G401.6 (cell line): ENCODE measurements around the gene DHRS12.

ENCODE experiments used
- FAIRE-seq: peaks from 2 replicates; lab custom pipeline; 2012; peaks lifted over from hg19 to GRCh38; lab: Jason Lieb, UNC

The DHRS12 gene, protein sequence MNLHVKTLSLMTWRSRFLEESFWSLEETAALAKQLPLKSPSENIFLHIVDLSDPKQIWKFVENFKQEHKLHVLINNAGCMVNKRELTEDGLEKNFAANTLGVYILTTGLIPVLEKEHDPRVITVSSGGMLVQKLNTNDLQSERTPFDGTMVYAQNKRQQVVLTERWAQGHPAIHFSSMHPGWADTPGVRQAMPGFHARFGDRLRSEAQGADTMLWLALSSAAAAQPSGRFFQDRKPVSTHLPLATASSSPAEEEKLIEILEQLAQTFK

GRCh38 chr13:51803422-51804294, at the start of gene DHRS12:
Gene DHRS12, minus strand, starts transcription at chr13:51804163. Its CDS starts 4,504 bp downstream, at chr13:51799659.
- FAIRE-seq, result peak; percentile 21

- no peak for FAIRE-seq
These were observed 45.5 kb upstream of the DHRS12 start for GRCh38 chr13:51849145-51850101.

GRCh38 chr13:51848674-51849073, 44.7 kb upstream of the DHRS12 start:
- FAIRE-seq, result no peak

GRCh38 chr13:51846756-51847155, 42.8 kb upstream of the DHRS12 start:
- FAIRE-seq, result no peak

- FAIRE-seq, result no peak
These were observed 41.8 kb upstream of the DHRS12 start for GRCh38 chr13:51845574-51846318.

DNA sequence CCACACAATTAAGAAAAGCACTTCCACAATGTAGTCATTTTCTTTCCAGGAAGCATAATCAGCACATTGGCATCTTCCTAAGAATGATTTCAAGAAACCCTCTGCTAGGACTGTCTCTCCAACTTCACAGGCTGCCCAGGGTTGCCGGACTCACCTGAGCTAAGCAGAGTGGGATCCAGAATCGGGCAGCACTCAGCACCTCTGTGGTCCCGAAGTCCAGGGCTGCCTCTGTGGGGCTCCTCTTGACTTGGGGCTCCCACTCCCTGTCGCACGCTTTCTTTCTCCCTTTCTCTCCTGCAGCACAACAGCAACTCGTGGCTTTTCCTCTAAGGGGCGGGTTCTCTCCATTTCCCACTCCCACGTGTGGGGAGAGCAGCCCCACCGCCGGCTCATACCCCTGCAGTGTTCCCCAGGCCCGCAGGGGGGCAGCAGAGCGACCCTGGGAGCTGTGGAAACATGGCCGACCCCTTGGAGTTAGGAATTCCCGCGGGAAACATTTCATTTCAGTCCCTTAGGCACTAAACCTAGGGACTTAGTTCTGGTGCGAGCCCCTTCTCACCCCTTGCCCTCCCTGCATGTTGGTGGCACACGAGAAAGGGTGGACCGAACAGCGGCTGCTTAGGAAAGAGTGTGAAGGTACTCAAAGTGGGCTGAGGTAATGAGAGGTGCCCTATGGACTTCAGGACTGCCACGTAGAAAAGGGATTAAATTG, 41.1 kb upstream of the DHRS12 start, which contains the start of gene TMEM272:
Gene TMEM272 (minus strand): TSS at position 316 of the 712 bp plus-strand sequence. CDS start 6,647 bp downstream, outside the sequence.
- no peak for FAIRE-seq

- no peak for FAIRE-seq
These were observed 39.6 kb upstream of the DHRS12 start for GRCh38 chr13:51843529-51843928.

DNA sequence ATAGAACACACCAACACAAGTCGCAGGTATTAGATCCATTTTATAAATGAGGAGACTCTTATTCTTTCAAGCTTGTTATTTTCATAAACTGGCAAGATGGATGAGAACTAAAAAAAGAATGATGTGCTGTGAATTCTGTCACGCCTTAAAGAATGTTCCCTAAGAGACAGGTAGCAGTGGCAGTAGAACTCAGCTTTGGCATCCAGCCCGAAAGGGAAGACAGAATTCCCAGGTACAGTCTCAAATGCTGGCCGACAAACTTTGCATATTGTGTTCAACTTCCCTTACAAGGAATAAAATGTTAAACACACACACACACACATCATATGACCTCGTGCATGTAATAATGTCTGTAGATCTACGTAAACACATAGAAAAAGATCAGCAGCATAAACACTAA, 37.8 kb upstream of the DHRS12 start:
- FAIRE-seq, result no peak

DNA sequence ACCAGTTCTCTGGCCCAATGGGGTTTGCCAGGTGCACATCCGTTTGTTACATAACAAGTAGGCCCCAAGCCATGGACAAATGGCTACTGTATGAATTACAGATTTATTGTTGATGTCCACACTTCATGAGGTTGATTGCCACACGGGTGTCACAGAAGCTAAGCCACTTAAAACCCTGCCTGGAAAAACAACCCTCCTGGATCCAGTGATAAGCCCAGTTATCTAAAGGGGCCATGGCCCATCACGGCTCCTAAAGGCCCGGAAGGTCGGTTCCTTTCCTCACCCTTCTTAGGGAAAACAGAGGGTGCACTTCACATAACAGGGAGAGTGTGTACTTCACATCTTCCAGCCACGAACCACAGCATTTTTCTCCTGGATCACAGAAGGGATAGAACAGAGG, 37.0 kb upstream of the DHRS12 start:
- FAIRE-seq, result no peak

DNA sequence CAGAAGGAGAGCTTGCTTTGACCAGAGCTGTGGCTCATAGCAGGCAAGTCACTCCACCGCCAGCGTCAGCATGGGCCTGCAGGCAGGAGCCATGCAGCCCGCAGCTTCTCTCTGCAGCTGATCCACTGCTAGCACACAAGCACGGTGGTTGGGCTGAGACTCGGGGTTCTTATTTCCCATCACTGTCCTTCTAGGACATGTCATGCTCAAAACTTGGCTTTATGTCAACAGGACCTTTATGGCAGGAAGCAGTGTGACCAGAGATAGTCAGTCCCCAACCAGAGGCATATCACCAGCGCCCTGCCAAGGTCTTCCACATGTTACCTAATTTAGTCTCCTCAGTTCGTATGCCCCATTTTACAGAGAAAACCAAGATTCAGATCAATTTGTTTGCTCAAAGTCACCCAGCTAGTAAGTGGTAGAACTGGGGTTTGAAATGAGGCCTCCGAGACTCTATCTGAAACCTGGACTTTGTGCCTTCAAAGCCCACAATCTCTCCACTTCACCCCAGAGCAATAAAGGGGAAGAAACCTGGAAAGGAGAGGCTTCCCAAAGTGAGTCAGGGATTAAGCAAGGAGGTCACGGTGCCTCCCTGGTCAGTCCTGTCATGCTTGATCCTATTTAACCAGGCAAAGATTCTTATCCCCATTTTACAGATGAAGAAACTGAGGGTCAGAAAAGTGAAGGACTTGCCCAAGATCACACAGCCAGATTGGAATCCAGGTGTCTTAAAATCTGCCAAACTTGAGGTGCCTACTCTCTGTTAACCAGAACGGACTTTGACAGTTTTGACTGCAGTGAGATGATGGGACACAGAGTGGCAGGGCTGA, 36.0 kb upstream of the DHRS12 start:
- no peak for FAIRE-seq

DNA sequence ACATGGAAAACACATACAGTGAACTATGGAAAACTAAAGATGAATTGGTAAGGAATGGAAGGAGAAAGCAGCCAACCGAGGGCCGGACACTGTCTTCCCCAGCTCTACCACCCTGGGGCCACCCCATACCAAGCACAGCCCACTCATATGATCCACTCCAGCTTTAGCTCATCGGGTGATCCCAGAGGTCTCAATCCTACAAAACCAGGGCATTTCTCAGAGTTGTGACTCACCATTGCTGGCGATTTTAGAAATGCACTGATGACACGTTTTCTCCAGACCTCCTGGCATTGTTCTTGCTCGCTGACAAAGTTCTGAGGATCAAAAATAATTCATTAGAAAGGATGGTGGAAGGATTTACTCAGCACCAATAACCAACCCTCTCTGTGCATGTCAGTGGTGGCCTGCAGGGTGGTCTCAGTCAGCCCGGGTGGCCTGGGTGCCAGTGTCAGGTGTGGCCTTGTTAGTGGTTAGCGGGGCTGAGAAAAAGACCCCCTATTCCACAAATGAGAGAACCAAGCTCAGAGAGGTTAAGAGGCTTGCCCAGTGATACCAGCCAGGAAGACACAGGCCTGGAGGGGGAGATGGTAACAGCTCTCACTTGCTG, 34.4 kb upstream of the DHRS12 start:
- FAIRE-seq, result no peak

GRCh38 chr13:51837016-51837415, 33.1 kb upstream of the DHRS12 start:
- FAIRE-seq, result no peak

- no peak for FAIRE-seq
These were observed 30.7 kb upstream of the DHRS12 start for GRCh38 chr13:51834581-51835171.

GRCh38 chr13:51833980-51834379, 30.0 kb upstream of the DHRS12 start:
- no peak for FAIRE-seq

GRCh38 chr13:51832471-51833152, 28.6 kb upstream of the DHRS12 start:
- no peak for FAIRE-seq

- no peak for FAIRE-seq
These were observed 27.6 kb upstream of the DHRS12 start for GRCh38 chr13:51831519-51831918.

GRCh38 chr13:51829568-51829899, 25.6 kb upstream of the DHRS12 start:
- FAIRE-seq, result no peak

DNA sequence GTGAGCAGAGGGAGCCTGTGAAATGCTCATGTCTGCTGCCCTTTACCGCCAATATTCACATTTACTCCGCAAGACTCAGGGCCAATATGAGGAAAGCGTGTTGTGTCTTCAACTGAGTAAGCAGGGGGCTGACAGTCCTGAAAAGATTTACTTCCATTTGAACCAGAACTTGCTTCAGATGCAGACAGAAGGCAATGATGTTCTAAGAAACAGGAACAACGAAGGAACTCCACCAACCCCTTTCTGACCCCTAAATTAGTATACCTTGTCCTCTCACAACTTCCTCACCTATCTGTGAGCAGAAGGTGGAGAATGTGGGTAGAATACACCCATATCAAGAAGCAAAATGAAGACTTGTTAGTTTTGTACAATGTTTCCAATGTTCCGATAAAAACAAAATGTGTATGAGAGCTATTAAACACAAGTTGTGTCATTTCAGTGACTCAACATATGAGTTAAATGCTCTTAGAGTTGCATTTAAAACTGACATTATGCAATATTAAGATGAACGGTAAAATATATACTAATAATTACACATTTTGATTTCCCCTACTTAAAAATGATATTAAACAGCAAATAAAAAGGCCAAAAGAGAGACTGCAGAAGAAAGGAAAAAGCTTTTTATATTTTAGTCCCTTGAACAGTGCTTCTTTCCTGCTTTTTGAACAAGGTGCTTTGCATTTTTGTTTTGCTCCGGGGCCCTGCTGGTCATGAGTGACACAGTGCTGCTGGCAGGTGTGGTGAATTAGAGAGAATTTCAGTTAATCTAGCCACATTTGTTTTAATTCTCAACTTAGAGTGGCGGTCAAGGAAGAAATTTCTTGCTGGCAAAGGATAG, 25.0 kb upstream of the DHRS12 start:
- FAIRE-seq, result no peak
